ENCODE data around the gene ZNF236.
A peak's percentile ranks its signal among the peaks of the same experiment; 100 is the strongest.
"Not testable (repeated sequence)": the region's sequence is repeated elsewhere in the genome, so short reads cannot be mapped to it uniquely, and the experiment has no call there.

Gene ZNF236

DNA sequence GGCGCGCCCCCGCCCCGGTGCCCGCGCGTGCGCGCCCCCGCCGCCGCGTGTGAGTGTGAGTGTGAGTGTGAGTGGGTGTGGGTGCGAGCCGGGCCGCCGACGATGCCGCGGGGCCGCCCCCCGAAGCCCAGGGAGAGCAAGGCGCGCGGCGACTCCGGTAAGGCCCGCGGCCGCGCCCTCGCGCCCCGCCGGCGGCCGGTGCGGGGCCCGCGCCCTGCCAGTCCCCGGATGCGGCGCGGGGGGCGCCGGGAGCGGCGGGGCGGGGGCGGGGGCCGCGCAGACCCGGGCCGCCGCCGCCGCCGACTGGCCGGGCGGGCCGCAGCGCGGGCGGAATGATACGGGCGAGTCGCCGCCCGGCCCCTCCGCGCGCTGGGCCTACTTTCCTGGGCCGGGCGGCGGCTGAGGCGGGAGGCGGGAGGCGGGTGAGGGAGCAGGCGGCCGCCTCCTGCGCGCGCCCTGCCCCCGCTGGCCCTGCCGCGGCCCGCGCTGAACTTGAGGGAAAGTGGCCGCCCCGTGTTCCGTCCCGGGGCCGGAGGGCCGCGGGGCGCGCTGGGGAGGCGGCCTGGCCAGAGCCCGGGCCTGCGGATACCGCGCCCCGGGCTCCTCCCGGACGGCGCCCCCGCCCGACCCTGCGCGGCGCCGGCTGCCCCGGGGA, at the start of gene ZNF236:
ZNF236 (plus strand) TSS at position 52 of the 655 bp plus-strand sequence; CDS start at position 103, 51 bp downstream.
- peak within 1 kb of the TSS; percentile 90 for H3K4me3 ChIP-seq (ENCODE audit: low read depth, low read length)

- no peak overlapping the region for H3K4me3 ChIP-seq (ENCODE audit: low read depth, low read length)
Measured at GRCh38 chr18:76772665-76773064, 49.7 kb upstream of the ZNF236 start.

DNA sequence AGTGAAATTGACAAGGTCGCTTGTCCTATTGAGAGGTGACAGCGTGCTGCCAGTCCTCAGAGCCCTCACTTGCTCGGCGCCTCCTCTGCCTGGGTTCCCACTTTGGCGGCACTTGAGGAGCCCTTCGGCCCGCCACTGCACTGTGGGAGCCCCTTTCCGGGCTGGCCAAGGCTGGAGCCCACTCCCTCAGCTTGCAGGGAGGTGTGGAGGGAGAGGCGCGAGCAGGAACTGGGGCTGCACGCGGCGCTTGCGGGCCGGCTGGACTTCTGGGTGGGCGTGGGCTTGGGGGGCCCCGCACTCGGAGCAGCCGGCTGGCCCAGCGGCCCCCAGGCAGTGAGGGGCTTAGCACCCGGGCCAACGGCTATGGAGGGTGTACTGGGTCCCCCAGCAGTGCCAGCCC, 45.3 kb upstream of the ZNF236 start:
- not testable (repeated sequence) for H3K4me3 ChIP-seq (ENCODE audit: low read depth, low read length)

DNA sequence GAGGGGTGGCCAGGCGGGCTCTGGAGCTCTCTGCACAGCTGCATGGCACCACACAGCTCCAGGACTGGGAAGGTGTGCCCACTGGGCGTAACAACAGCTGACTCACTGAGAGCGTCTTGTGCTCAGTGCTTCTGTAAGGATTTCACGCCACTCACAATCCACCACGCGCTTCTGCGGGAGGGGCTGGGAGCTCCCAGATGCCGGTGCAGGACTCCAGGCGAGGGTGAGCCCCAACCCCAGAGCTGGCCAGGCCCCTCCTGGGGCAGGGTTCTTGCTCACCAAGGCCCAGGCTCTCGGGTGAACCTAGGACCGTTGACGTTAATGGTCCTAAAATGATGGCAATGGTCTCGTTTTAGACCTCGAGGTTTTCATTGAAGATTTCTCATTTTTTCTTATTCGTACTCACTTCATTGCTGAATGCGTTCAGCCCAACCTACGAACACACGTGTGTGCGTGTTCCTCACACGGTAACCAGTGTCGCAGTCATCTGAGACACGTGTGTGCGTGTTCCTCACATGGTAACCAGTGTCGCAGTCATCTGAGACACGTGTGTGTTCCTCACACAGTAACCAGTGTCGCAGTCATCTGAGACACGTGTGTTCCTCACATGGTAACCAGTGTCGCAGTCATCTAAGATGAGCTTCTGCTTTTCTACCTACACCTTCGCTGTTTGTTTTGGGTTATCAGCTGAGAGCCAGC, 38.4 kb upstream of the ZNF236 start:
- no peak overlapping the region for H3K4me3 ChIP-seq (ENCODE audit: low read depth, low read length)

DNA sequence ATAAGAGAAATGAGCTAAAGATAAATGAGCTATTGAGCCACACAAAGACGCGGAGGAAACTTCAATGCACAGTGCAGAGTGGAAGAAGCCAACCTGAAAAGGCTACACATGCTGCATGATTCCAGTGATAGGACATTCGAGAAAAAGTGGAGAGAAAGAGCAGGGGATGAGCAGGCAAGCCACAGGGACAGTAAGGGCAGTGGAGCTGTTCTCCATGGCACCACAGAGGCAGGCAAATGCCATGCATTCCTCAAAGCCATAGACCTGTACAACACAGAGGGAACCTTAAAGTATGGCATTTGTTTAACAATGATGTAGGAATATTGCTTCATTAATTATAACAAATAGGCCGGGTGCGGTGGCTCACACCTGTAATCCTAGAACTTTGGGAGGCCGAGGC, 36.5 kb upstream of the ZNF236 start:
- no peak overlapping the region for H3K4me3 ChIP-seq (ENCODE audit: low read depth, low read length)

- H3K4me3 ChIP-seq (ENCODE audit: low read depth, low read length): no peak overlapping the region
Measured at GRCh38 chr18:76788571-76789317, 33.6 kb upstream of the ZNF236 start.

GRCh38 chr18:76791106-76791505, 31.3 kb upstream of the ZNF236 start:
- no peak overlapping the region for H3K4me3 ChIP-seq (ENCODE audit: low read depth, low read length)

DNA sequence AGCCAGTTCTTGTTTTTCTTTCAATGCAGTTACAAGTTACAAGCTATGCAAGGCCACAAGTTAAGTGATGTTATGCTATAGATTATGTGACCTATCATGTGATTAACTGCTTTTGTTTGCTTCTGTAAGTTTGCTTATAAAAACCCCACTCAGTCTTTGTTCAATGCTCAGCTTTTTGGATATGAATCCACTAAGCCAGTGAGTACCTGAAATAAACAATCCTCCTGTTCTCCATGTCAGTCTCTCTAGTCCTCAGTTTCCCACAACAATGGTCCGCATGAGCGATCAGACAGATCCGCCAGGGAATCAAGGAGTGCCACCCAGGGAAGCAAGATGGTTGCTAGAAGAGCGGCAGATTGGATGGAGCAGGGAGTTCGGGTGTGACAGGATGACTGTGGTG, 30.7 kb upstream of the ZNF236 start:
- no peak overlapping the region for H3K4me3 ChIP-seq (ENCODE audit: low read depth, low read length)

DNA sequence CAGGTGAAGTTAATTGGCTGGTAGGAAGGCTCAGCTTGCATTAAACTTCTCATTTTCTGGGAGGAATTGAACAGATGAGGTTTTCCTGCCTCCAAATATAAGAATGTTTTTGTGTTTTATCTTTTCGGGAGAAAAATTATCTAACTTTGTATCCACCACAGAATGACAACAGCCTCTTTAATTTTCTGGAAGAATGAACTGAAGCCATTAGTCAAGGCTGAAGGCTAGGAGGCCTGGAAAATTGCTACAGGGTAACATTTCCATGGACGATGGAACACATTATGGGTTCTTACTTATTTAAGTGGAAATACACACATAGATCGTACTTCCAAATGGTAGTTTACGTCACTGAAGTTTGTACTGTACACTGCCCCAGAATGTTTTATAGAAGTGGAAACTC, 28.0 kb upstream of the ZNF236 start:
- no peak overlapping the region for H3K4me3 ChIP-seq (ENCODE audit: low read depth, low read length)

GRCh38 chr18:76801567-76802505, 20.5 kb upstream of the ZNF236 start:
- H3K4me3 ChIP-seq (ENCODE audit: low read depth, low read length): no peak overlapping the region

DNA sequence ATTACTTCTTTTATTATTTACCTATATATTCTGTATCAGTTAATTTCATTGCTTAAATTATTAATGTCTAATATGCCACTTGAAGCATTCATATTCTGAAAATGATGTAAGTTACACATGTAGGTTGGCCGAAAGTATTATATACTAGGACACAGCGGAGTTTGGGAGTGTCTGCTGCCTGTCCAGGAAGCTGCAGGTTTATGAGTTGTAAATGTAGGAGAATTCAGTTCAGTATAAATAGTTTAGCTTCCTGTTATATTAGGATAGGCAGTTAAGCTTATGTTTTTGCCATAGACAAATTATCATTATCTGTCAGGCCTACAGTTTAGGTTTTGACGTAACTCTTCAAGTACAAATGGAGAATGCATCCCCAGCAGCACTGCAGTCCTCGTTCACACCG, 18.9 kb upstream of the ZNF236 start:
- no peak overlapping the region for H3K4me3 ChIP-seq (ENCODE audit: low read depth, low read length)

DNA sequence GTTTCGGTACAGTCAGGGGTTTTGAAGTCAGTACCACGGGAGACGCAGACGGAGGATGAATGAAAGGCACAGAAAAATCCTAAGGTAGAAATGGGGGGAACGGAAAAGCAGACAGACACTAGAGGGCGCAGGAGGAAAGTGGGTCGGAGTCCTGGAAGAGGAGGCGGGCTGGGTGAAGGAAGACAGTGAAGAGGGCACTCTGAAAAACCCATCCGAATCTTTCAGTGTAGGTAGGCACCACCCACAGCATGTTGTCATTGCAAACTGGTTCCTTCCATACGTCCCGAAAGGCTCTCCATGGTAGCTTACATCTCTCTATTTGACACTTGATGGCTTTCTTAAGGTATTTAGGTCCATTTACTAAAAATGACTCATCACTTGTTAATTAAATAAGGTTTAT, 18.5 kb upstream of the ZNF236 start:
- H3K4me3 ChIP-seq (ENCODE audit: low read depth, low read length): no peak overlapping the region

DNA sequence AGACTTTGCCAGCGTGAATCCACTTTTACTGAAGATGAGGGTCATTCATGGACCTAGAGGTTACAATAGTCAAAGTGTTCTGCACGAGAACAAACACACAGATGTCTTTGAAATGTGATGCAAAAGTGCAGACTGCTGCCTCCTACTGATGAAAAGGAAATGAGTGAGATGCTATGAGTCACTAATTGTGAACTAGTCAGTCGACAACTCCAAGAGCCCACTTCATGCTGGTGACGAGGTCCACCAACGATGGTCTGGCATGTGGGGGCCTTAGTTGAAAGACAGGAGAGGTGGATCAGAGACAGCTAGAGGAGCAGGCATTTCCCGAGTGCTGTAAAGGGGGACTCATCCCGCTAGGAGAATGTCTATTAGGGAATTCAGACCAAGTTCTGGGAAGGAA, 17.1 kb upstream of the ZNF236 start:
- H3K4me3 ChIP-seq (ENCODE audit: low read depth, low read length): no peak overlapping the region

DNA sequence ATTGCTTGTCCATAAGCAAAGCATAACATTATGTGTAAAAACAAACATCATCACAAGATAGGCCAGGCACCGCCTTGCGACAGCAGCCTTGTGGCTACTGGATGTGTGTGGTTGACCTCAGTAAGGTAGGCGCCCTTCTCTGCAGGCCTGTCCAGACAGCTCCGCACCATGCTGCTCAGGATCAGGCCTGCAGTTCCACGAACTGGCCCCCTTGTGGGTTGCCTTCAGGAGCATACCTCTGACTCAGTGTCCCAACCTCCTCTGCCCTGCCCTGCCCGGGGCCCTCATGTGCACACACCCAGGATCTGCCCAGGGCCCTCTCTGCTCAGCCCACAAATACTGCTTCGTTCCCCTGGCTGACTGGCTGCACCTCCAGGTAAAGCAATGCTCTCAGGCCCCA, 16.1 kb upstream of the ZNF236 start:
- no peak overlapping the region for H3K4me3 ChIP-seq (ENCODE audit: low read depth, low read length)

DNA sequence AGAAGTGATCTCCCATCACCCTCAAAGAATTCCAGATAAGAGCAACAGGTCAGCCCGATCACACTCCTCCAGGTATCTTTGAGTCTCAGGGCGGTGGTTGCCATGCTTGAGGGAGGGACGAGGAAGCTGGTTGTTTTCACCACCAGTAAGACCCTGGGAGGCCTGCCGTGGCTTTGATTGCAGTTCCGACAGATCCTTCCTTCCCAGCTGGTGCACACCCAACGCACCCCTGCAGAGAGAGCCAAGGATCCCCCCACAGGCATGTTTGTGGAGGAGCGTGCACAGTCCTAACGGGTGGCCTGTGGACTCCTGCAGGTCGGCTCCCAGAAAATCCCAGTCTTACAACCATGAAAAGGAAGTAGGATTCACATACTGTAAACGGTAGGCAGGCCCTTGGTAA, 13.8 kb upstream of the ZNF236 start:
- H3K4me3 ChIP-seq (ENCODE audit: low read depth, low read length): no peak overlapping the region

DNA sequence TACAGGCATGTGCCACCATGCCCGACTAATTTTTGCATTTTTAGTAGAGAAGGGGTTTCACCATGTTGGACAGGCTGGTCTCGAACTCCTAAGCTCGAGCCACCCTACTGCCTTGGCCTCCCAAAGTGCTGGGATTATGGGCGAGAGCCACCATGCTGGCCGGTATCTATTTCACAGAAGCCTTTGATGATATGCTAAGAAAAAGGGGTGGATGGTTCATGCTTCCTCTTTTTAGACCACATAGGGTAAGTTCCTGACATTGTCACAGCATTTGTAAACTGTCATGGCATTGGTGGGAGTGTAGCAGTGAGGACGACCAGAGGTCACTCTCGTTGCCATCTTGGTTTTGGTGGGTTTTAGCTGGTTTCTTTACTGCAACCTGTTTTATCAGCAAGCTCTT, 10.8 kb upstream of the ZNF236 start:
- not testable (repeated sequence) for H3K4me3 ChIP-seq (ENCODE audit: low read depth, low read length)

DNA sequence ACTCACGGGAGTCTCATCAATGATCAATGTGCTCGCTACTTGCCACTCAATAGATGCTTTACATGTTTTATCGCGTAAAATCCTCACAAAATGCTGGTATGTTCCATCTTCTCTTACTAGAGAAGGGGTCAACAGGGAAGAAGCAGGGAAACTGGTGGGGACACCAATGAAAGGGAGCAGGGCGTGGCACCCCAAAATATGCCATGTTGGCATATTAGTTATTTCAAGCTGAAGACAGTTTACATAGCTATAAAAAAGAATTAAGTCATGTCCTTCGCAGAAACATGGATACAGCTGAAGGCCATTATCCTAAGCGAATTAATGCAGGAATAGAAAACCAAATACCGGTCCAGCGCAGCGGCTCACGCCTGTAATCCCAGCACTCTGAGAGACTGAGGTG, 8.1 kb upstream of the ZNF236 start:
- H3K4me3 ChIP-seq (ENCODE audit: low read depth, low read length): no peak overlapping the region

- no peak overlapping the region for H3K4me3 ChIP-seq (ENCODE audit: low read depth, low read length)
Measured at GRCh38 chr18:76816127-76816526, 6.2 kb upstream of the ZNF236 start.

GRCh38 chr18:76817888-76818611, 4.3 kb upstream of the ZNF236 start:
- no peak overlapping the region for H3K4me3 ChIP-seq (ENCODE audit: low read depth, low read length)

GRCh38 chr18:76819411-76820136, 2.8 kb upstream of the ZNF236 start:
- no peak overlapping the region for H3K4me3 ChIP-seq (ENCODE audit: low read depth, low read length)

Measured in iPS-11a (cell line).